Astrocyte of the spinal cord (primary cell): ENCODE data around the gene DPP6.

Experiments used
- DNase-seq: peaks from one replicate; pipeline ENCODE4 v3.0.0; 2011; ENCODE audit warnings: low read depth, low spot score
- H3K4me3 ChIP-seq: 2 replicates; pipeline ENCODE4 v1.5.1; 2011; ENCODE audit warnings: low read depth, mild to moderate bottlenecking, low read length, moderate library complexity
- CTCF ChIP-seq: IDR thresholded peaks from 2 replicates; pipeline ENCODE4 v1.5.1; 2012; ENCODE audit warnings: low read depth, mild to moderate bottlenecking, low read length, inconsistent platforms
- in situ Hi-C: cut with HindIII; loops from 2 replicates; pipeline ENCODE4 v1.10.0; 2017; ENCODE audit warnings: low sequenced_read_pairs

DPP6 gene

GRCh38 chr7:154581251-154581890 lies 529.2 kb downstream of the DPP6 start:
- H3K4me3 ChIP-seq, result no peak overlapping the region
- TF ChIP-seq CTCF, result no peak
- in situ Hi-C loops, result no loop called here
- DNase-seq, result no peak

- H3K4me3 ChIP-seq, result no peak overlapping the region
- TF ChIP-seq CTCF, result no peak
- in situ Hi-C loops, result no loop called here
- DNase-seq, result no peak
Measured at GRCh38 chr7:154583454-154583853, 531.3 kb downstream of the DPP6 start.

- no peak for TF ChIP-seq CTCF
- DNase-seq, result no peak
- in situ Hi-C loops, result no loop called here
- H3K4me3 ChIP-seq, result no peak overlapping the region
Measured at GRCh38 chr7:154584352-154585252, 532.4 kb downstream of the DPP6 start.

GRCh38 chr7:154587792-154588191 lies 535.6 kb downstream of the DPP6 start:
- TF ChIP-seq CTCF, result no peak
- DNase-seq, result no peak
- H3K4me3 ChIP-seq, result no peak overlapping the region
- in situ Hi-C loops, result no loop called here

GRCh38 chr7:154591544-154591943 lies 539.3 kb downstream of the DPP6 start:
- no peak for TF ChIP-seq CTCF
- H3K4me3 ChIP-seq, result no peak overlapping the region
- no peak for DNase-seq
- in situ Hi-C loops, result no loop called here

- DNase-seq, result no peak
- no peak for TF ChIP-seq CTCF
- in situ Hi-C loops, result no loop called here
- no peak overlapping the region for H3K4me3 ChIP-seq
Measured at GRCh38 chr7:154592388-154592787, 540.2 kb downstream of the DPP6 start.
